ENCODE measurements around the gene SPDYE3. TPM values are rescaled to one million over a fixed set of nuclear protein-coding genes. Genes with fewer than 3 reads are reported as not detected.
"Not testable (repeated sequence)": the region's sequence is repeated elsewhere in the genome, so short reads cannot be mapped to it uniquely, and the experiment has no call there.

SPDYE3 gene
- total RNA-seq, 1 donor from 2014 or later: not detected

DNA sequence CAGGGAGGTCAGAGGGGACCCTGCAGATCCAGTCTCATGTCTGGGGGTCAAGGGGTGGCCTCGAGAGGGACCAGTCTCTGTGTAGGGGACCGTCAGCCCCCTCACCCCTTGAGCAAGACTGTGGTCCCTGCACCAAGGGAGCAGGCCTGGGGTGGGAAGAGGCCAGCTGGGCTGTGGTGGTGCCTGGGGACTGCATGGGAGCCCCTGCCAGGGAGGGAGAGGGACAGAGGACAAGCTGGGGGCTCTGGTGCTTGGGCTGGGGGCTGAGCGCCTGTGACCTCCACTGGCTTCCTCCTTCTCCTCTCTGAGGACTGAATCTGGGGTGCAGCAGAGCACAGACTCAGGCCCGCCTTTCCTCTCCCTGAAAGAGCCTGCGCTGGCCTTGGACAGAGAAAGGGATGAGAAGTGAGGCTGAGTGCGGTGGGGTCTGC lies 49.6 kb downstream of the SPDYE3 start:
- Mint-ChIP-seq H3K4me1 (ENCODE audit: low read depth) (no peaks in the 10 kb centered on the region), H3K27ac (no peak overlapping the region), H3K9me3 (ENCODE audit: low read depth) (no peaks in the 10 kb centered on the region), H3K27me3 (no peaks in the 10 kb centered on the region), H3K4me3 (ENCODE audit: low read depth) (no peak overlapping the region), H3K36me3 (ENCODE audit: insufficient read depth) (peaks cover 16% of the 10 kb centered on the region)
- TF ChIP-seq, protein P1, sequence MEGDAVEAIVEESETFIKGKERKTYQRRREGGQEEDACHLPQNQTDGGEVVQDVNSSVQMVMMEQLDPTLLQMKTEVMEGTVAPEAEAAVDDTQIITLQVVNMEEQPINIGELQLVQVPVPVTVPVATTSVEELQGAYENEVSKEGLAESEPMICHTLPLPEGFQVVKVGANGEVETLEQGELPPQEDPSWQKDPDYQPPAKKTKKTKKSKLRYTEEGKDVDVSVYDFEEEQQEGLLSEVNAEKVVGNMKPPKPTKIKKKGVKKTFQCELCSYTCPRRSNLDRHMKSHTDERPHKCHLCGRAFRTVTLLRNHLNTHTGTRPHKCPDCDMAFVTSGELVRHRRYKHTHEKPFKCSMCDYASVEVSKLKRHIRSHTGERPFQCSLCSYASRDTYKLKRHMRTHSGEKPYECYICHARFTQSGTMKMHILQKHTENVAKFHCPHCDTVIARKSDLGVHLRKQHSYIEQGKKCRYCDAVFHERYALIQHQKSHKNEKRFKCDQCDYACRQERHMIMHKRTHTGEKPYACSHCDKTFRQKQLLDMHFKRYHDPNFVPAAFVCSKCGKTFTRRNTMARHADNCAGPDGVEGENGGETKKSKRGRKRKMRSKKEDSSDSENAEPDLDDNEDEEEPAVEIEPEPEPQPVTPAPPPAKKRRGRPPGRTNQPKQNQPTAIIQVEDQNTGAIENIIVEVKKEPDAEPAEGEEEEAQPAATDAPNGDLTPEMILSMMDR (IDR thresholded peaks at IDR 0.05; ENCODE audit: unreplicated experiment): no peak
- DNase-seq (ENCODE audit: low spot score, unreplicated experiment): no peak

DNA sequence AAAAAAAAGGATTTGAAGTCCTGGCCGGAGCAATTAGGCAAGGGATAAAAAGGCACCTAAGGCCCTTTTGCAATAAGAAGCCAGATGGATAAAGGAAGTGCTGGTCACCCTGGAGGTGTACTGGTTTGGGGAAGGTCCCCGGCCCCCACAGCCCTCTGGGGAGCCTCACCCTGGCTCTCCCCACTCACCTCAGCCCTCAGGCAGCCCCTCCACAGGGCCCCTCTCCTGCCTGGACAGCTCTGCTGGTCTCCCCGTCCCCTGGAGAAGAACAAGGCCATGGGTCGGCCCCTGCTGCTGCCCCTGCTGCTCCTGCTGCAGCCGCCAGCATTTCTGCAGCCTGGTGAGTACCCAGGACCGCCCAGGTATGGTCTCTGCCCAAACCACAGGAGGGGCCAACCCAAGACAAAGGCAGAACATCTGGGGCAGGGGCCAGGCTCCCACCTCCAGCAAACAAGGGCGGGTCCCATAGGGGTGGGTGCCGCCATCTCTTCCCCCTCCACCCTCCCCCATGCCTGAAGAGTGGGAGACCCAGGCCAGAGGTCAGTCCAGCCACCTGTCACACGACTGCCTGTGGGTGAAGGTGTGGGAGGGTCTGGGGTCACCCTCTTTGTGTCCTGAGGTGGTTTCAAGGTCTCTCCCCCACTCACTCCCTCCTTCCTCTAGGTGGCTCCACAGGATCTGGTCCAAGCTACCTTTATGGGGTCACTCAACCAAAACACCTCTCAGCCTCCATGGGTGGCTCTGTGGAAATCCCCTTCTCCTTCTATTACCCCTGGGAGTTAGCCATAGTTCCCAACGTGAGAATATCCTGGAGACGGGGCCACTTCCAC lies 50.7 kb downstream of the SPDYE3 start, which contains the start of gene PILRB:
TSS of gene PILRB (plus strand) at position 91 of the 830 bp plus-strand sequence. CDS start at position 277, 186 bp downstream.
- Mint-ChIP-seq H3K36me3 (ENCODE audit: insufficient read depth) (peaks cover 19% of the 10 kb centered on the region), H3K27me3 (no peaks in the 10 kb centered on the region), H3K9me3 (ENCODE audit: low read depth) (no peaks in the 10 kb centered on the region), H3K4me3 (ENCODE audit: low read depth) (no peak within 1 kb of the TSS), H3K27ac (no peak within 1 kb of the TSS), H3K4me1 (ENCODE audit: low read depth) (no peaks in the 10 kb centered on the region)
- TF ChIP-seq, protein P1 (IDR thresholded peaks at IDR 0.05; ENCODE audit: unreplicated experiment): no peak
- DNase-seq (ENCODE audit: low spot score, unreplicated experiment): no peak

DNA sequence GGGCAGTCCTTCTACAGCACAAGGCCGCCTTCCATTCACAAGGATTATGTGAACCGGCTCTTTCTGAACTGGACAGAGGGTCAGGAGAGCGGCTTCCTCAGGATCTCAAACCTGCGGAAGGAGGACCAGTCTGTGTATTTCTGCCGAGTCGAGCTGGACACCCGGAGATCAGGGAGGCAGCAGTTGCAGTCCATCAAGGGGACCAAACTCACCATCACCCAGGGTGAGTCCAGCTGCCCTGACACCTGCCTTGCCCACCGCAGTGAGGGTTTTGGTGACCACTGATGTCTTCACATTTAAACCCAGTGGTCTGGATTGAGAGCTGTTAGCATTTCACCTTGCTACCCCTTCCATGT lies 51.3 kb downstream of the SPDYE3 start:
- Mint-ChIP-seq H3K4me3 (ENCODE audit: low read depth) (no peak overlapping the region), H3K4me1 (ENCODE audit: low read depth) (no peaks in the 10 kb centered on the region), H3K27ac (no peak overlapping the region), H3K36me3 (ENCODE audit: insufficient read depth) (peaks cover 23% of the 10 kb centered on the region), H3K27me3 (no peaks in the 10 kb centered on the region), H3K9me3 (ENCODE audit: low read depth) (no peaks in the 10 kb centered on the region)
- TF ChIP-seq, protein P1 (IDR thresholded peaks at IDR 0.05; ENCODE audit: unreplicated experiment): no peak
- no peak for DNase-seq (ENCODE audit: low spot score, unreplicated experiment)

DNA sequence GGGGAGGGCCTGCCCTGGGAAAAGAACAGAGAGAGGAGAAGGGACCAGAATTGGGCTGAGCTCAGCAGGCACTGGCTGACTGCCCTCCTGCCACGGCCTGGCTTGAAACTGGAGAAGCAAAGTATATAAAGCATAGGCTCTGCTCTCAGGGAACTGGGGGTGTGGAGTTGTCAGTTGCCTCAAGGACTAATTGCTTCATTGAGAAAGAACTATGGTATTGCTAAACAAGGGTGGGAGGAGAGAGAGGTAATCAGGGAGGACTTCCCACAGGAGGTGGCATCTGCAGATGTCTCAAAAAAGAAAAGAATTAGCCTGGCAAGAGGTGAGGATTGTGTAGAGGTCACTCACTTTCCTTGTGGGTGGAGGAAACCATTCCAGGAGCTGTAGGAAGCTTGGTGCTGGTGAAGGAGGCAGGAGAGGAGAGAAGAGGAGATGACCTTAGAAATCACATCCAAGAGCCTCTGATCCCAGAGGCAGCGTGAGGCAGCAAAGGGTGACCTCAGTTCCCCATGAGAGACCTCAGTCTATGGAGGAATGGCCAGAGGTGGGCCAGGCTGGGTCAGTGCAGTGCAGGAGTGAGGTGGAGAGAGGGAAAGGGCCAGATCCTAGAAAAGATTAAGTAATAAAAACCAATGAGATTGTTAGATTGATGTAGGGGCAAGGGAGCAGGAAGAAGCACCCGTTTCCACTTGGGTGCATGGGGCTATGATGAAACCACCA lies 52.8 kb downstream of the SPDYE3 start:
- peaks cover 28% of the 10 kb centered on the region for H3K36me3 Mint-ChIP-seq (ENCODE audit: insufficient read depth)
- H3K4me1 Mint-ChIP-seq (ENCODE audit: low read depth): no peaks in the 10 kb centered on the region
- no peaks in the 10 kb centered on the region for H3K9me3 Mint-ChIP-seq (ENCODE audit: low read depth)
- H3K4me3 Mint-ChIP-seq (ENCODE audit: low read depth): no peak overlapping the region
- TF ChIP-seq, protein P1 (IDR thresholded peaks at IDR 0.05; ENCODE audit: unreplicated experiment): no peak
- peak overlapping the region; percentile 2 for H3K27ac Mint-ChIP-seq
- no peak for DNase-seq (ENCODE audit: low spot score, unreplicated experiment)
- H3K27me3 Mint-ChIP-seq: no peaks in the 10 kb centered on the region

DNA sequence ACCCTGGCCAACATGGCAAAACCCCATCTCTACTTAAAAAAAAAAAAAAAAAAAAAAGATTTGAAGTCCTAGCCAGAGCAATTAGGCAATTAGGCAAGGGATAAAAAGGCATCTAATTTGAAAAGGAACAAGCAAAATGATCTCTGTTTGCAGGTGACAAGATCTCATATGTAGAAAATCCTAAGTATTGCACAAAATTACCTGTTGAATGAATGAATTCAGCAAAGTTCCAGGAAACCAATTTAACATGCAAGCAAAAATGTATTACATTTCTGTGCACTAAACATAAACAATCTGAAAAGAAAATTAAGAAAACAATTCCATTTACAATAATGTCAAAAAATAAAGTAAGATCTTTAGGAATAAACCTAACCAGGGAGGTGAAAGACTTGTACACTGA lies 55.6 kb downstream of the SPDYE3 start:
- peaks cover 33% of the 10 kb centered on the region for H3K36me3 Mint-ChIP-seq (ENCODE audit: insufficient read depth)

DNA sequence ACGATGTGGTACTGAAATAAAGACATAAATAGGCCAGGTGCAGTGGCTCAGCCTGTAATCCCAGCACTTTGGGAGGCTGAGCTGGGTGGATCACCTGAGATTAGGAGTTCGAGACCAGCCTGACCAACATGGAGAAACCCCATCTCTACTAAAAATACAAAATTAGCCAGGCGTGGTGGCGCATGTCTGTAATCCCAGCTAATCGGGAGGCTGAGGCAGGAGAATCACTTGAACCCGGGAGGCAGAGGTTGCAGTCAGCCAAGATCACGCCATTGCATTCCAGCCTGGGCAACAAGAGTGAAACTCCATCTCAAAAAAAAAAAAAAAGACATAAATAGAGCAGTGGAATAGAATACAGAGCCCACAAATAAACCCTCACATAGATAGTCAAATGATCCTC lies 56.3 kb downstream of the SPDYE3 start:
- not testable (repeated sequence) for H3K4me3 Mint-ChIP-seq (ENCODE audit: low read depth); H3K27me3 Mint-ChIP-seq; H3K4me1 Mint-ChIP-seq (ENCODE audit: low read depth); H3K9me3 Mint-ChIP-seq (ENCODE audit: low read depth); H3K27ac Mint-ChIP-seq; DNase-seq (ENCODE audit: low spot score, unreplicated experiment)
- H3K36me3 Mint-ChIP-seq (ENCODE audit: insufficient read depth): peaks cover 33% of the 10 kb centered on the region

More for the DNA sequence above, 55.6 kb downstream of the SPDYE3 start:
- Mint-ChIP-seq H3K27ac (no peak overlapping the region), H3K27me3 (no peaks in the 10 kb centered on the region), H3K9me3 (ENCODE audit: low read depth) (no peaks in the 10 kb centered on the region), H3K4me1 (ENCODE audit: low read depth) (no peaks in the 10 kb centered on the region), H3K4me3 (ENCODE audit: low read depth) (no peak overlapping the region)
- no peak for DNase-seq (ENCODE audit: low spot score, unreplicated experiment)
- TF ChIP-seq, protein P1 (IDR thresholded peaks at IDR 0.05; ENCODE audit: unreplicated experiment): no peak
